ENCODE measurements around the gene ACBD4. TPM values are rescaled to one million over a fixed set of nuclear protein-coding genes. Genes with fewer than 3 reads are reported as not detected.

Gene ACBD4
- total RNA-seq, 1 experiment from 2014 or later = 1.5 TPM

DNA sequence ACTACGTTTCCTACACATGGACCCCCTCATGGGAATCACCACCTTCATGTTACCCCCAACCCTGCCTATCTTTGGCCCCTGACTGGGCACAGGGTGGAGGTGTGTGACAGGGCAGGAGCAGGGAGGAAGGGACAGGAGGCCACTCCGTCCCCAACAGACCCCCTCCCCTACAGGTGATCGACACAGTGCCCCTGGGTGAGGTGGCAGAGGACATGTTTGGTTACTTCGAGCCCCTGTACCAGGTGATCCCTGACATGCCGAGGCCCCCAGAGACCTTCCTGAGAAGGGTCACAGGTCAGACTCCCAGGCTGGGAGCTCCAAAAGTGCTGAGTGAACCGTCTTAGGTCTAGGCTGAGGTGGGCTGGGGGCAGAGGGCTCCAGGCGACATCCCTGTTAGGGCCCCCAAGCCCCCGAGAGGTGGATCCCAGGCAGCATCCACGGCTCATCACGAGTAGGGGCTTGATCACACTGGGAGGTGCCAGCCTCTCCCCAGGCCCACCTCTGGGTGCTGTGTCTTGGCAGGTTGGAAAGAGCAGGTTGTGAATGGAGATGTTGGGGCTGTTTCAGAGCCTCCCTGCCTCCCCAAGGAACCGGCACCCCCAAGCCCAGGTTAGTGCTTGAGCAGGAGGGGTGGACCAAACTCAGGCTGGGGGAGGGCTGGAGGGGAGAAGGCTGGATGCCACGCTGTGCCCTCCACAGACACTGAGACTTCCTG, 1.5 kb downstream of the ACBD4 start:
- DNase-seq (ENCODE audit: low read depth) = no peak

DNA sequence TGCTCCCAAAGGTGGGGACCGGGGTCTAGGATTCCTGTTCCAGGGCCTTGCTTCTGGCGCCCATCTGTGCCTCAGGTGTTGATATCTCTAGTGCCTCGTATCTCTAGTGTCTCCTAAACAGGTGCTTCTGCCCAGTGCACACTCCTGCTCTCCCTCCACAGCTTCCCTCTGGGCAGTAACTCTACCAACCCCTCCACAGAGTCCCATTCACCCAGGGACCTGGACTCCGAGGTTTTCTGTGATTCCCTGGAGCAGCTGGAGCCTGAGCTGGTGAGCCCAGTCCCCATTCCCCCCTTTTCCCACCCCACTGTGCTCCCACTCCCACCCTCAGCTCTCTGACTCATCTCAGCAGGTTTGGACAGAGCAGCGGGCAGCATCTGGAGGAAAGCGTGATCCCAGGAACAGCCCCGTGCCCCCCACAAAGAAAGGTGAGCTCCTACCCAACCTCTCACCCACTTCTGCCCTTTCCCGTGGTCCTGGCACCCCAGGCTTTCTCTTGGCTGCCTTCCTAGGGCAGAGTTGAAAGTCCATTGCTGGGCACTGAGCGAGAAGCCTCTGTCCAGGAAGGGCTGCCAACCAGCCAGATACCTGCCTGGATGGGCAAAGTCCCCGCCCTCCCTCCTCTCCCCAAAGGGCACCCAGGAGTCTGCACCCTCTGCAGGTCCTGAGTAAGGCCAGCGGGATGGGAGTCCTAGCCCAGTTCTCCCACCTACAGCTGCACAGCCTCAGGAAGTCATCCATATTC, 2.2 kb downstream of the ACBD4 start:
- DNase-seq (ENCODE audit: low read depth) = no peak

DNA sequence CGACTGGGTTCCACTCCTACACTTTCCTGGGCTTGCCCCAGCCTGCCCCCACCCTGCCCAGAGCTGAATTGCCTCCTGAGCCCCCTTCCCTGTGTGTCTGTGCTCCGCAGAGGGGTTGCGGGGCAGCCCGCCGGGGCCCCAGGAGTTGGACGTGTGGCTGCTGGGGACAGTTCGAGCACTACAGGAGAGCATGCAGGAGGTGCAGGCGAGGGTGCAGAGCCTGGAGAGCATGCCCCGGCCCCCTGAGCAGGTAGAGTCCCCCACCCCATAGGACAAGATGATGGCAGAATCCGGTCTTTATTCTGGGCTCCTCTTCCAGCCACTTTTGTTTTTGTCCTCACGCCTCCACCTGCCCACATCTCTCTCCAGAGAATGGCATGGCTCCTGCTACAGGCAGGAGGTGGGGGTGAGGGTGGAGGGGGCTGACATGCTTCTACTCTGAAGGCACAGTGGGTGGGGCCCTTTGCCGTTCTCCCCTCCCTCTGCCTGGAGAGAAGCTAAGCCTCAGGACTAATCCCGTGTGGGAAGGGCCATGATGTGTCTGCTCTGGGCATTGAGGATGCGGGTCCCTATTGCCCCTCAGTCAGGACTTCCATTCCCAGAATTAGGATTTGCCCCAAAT, 3.5 kb downstream of the ACBD4 start:
- DNase-seq (ENCODE audit: low read depth) = no peak

DNA sequence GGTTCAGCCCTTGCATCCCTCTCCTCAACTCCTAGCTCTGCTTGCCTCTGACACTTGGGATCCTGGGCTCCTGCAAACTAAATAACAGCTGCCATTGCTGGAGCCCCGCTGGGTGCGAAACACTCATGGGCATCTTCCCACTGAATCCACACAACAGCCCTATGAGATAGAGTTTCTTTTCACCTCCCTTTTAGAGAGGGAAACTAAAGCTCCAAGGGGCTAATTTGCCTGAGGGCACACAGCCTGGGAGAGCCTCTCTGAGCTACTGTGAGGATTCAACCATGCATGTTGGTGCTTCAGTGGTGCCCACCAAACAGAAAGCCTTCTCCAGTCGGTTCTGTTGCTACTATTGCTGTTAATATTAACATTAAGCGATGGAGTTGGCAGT, 4.0 kb downstream of the ACBD4 start:
- no peak for DNase-seq (ENCODE audit: low read depth)

DNA sequence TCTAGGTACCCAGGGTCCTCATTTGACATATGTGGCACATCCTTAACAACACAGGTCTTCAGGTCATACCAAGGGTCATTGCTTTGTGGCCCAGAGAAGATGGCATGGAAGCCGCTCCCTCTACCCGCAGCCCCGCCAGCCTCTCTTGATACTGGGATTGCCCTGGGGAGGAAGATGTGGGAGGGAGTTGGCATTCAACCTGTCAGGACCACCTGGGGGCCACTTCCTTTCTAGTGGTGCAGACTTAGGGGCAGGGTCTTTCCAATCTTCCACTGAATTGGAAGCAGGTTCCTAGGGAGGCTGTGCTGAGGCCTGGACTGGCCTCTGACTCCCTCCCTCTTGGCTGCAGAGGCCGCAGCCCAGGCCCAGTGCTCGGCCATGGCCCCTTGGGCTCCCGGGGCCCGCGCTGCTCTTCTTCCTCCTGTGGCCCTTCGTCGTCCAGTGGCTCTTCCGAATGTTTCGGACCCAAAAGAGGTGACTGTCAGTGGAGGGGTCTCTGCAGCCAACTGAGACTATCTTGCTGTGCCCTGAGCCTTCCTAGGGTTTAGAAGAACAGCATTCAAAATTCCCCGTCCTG, 7.7 kb downstream of the ACBD4 start:
- no peak for DNase-seq (ENCODE audit: low read depth)

DNA sequence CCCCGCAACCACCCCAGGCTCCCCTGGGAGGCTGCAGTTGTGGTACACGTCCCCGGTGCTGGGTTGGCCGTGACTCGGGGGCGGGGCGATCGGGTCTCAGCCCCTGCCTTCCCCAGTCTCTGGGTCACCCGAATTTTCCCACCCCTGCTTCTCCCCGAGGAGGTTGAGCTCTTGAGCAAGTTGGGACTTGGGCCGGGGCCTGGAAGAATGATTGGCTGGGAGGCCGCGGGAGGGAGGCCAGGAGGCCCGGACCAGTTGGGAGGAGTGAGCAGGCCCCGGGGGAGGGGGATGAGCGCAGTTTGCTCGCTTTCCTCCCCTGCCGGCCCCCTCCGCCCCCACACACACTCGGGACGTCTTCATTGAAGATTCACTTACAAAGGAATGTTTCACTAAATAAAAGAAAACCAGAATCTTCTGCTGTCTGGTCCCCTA, 8.3 kb downstream of the ACBD4 start:
- DNase-seq (ENCODE audit: low read depth) = no peak

DNA sequence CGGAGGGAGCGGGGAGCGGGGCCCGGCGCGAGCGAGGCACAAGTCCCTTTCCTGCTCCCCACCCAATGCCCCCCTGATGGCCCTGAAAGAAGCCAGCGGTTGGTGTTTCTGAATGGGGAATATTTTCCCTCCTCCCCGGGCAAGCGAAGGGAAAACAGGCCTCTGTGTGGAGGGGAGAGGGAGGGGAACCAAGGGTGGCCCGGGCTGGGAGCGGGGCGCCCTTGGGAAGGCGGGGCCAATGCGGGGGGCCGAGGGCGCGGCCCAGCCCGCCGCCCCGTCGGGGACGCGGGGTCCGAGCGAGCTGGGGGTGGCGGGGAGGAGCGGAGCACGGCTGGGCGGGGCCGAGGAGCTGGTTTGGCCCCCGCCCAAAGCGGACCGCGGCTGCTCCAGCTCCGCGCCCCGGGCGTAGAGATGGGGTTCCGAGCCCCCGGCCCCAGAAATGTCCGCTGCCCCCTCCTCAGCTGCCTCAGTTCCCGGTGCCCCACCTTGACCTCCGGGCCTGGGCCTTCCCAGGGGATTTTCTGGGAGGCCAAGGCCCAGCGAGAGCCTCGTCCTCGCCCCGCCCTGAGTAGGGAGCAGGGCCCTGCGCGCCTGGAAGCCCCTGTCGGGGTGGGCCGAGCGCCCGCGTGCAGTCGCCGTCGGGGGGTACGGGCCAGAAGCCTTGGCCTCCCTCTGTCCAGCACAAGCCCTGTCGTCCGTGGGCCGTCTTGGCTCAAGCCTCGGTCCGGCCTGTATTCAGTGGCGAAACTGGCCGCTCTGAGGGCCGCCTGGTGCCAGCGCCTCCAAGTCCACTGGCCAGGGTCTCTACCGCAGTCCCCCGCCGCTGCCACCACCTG, 8.9 kb downstream of the ACBD4 start:
- DNase-seq (ENCODE audit: low read depth) = no peak

DNA sequence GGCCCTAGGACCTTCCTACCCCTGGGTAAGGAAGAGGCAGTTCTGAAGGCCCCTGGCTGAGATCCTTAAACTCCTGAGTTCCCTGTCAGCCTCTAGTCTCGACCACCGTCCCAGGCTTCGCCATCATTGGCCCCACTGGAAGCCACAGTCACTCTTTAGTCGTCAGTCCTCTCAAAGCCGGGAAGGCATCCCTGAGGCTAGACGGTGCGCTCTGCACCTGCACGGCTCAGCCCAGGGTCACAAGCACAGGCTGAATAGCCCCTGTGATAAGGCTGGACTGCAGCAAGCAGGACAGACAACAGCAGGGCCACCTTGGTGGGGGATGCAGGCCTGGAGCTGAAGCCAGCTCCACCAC, 9.5 kb downstream of the ACBD4 start:
- DNase-seq (ENCODE audit: low read depth) = no peak

DNA sequence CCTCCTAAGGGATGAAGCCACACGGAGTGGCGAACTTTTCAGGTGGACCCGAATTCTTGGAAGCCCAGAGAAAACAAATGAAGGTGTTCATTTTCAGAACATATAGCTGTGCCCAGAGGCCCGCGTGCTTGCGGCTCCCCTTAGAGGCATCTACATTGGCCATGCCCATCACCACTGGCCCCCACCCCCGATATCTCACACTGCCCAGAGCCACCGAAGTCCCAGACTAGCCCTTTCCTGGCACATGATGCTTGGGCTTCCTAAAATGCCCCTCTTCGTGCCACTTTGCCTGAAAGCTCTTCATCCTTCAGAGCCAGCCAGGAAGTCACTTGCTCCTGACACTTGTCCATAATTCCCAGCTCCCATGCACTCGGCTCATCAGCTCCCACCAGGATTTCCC, 10.7 kb downstream of the ACBD4 start:
- DNase-seq (ENCODE audit: low read depth) = no peak

DNA sequence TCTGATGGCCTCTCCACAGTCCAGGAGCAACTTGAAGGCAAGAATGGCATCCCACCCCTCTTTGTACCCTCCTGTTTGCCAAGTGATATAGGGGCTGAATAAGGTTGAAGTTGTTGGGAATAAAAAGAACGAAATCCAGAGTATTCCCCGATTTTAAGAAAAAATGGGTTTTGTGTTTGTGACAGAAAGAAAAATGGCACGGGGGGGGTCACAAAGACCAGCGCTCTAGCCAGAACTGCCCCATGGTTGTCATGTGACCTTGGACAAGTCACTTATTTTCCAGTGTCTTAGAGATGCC, 11.1 kb downstream of the ACBD4 start:
- no peak for DNase-seq (ENCODE audit: low read depth)

DNA sequence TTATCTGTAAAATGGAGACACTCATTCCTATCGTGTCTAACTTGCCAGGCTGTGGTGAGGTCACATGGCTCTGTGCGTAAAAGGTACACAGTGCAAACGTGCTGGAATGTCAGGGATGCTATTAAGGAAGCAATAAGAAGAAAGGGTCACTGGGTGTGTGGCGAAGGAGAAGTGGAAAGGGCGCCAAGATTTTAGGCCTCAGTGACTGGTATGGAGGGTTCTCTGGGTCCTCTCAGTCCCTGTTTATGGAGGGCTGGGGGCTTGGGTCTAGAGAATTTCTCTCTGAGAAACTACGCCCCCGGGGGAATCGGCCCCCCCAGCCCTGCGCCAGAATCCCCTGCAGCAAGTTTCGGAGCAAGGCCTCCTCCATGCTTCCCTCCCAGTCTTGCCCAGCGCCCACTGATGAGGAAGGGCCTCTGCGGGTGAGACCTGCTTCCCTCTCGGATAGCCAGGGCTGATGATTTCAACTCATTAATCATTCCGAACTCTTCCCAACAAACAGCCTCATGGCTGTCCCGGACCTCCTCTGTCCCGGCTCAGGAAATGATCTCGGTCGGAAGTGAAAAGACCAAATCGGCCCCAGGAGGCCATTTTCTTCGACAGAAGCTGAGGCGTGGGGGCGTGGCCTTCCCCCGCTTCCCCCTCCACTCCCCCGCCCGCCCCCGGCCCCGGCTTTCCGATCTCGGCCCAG, 11.5 kb downstream of the ACBD4 start:
- peak; percentile 64 for DNase-seq (ENCODE audit: low read depth)

DNA sequence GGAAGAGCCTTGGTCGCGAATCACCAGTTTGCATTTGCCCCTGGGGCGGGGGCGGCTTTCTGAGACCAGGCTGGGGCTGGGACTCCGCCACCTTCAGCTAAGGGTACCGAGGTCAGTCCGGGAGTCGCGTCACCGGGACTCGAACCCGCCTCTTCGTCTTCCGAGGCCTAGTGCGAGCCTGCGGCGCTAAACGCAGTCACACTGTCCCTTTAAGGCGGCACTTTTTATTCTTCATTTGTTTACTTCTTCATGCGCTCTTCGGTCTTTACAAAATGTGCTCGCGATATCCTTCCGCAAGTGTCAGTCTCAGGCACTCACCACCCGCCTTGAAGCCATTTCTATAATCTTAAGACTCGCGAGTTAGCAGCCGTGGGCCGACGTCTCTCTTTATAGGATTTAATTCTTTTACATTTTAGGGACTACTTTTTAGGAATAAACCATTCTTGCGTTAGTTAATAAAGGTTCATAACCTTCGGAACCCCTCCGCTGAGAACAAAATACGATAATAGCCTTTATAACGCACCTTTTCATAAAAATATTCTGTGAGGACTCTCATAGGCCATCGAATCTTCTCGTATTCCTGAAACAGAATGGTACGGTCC, 12.2 kb downstream of the ACBD4 start:
- peak; percentile 90 for DNase-seq (ENCODE audit: low read depth)

DNA sequence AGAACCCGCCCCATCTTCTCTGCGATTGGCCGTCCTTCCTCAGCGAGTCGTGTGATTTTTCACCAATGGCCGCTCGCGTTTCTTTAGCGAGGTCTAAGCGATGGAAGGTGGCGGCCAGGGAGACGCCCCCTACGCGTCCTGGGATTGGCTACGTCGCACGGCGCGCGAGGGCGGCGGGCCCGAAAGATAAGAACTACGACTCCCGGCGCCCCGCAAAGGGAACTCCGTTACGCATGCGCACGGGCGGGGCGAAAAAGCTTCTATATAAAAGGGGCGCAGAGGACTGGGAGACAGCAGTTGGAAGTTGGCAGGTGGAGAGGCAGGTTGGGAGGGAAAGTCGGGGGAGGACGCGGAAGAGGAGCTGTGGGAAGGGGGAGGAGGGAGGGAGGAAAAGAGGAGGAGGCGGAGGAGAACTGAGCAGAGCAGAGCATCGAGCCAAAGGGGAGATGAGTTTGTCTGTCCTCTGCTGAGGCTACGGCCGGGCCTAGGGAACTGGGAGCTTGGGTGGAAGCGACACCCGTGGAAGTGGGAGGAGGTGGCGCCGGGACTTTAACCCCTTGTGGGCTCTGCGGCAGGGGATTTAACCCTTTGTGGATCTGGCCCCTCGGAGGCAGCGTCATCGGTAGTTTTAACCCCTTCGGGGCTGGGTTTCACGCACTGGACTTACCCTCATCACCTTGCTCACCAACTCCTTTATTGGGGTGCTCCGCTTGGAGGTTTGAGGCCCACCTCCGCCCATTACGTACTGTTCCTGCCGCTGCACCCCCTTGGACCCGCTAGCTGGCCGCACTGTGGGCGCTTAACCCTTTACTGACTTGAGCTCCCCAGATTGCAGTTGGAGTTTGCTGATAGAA, 12.9 kb downstream of the ACBD4 start, which contains the start of gene HEXIM1:
HEXIM1 (plus strand) TSS at position 293 of the 854 bp plus-strand sequence. CDS start 716 bp downstream, outside the sequence.
- DNase-seq (ENCODE audit: low read depth) = peak; percentile 99

DNA sequence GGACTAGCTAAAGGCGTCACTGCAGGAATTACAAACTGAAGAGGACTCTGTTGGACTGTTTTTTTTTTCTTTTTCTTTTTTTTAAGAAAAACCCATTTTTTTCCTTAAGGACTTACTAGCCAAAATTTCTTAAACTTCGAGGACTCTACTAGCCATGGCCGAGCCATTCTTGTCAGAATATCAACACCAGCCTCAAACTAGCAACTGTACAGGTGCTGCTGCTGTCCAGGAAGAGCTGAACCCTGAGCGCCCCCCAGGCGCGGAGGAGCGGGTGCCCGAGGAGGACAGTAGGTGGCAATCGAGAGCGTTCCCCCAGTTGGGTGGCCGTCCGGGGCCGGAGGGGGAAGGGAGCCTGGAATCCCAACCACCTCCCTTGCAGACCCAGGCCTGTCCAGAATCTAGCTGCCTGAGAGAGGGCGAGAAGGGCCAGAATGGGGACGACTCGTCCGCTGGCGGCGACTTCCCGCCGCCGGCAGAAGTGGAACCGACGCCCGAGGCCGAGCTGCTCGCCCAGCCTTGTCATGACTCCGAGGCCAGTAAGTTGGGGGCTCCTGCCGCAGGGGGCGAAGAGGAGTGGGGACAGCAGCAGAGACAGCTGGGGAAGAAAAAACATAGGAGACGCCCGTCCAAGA, 13.7 kb downstream of the ACBD4 start:
- DNase-seq (ENCODE audit: low read depth) = peak; percentile 86

DNA sequence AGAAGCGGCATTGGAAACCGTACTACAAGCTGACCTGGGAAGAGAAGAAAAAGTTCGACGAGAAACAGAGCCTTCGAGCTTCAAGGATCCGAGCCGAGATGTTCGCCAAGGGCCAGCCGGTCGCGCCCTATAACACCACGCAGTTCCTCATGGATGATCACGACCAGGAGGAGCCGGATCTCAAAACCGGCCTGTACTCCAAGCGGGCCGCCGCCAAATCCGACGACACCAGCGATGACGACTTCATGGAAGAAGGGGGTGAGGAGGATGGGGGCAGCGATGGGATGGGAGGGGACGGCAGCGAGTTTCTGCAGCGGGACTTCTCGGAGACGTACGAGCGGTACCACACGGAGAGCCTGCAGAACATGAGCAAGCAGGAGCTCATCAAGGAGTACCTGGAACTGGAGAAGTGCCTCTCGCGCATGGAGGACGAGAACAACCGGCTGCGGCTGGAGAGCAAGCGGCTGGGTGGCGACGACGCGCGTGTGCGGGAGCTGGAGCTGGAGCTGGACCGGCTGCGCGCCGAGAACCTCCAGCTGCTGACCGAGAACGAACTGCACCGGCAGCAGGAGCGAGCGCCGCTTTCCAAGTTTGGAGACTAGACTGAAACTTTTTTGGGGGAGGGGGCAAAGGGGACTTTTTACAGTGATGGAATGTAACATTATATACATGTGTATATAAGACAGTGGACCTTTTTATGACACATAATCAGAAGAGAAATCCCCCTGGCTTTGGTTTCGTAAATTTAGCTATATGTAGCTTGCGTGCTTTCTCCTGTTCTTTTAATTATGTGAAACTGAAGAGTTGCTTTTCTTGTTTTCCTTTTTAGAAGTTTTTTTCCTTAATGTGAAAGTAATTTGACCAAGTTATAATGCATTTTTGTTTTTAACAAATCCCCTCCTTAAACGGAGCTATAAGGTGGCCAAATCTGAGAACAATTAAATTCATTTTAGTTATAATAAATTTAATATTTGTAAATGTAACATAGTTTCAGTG, 14.5 kb downstream of the ACBD4 start:
- peak; percentile 64 for DNase-seq (ENCODE audit: low read depth)

DNA sequence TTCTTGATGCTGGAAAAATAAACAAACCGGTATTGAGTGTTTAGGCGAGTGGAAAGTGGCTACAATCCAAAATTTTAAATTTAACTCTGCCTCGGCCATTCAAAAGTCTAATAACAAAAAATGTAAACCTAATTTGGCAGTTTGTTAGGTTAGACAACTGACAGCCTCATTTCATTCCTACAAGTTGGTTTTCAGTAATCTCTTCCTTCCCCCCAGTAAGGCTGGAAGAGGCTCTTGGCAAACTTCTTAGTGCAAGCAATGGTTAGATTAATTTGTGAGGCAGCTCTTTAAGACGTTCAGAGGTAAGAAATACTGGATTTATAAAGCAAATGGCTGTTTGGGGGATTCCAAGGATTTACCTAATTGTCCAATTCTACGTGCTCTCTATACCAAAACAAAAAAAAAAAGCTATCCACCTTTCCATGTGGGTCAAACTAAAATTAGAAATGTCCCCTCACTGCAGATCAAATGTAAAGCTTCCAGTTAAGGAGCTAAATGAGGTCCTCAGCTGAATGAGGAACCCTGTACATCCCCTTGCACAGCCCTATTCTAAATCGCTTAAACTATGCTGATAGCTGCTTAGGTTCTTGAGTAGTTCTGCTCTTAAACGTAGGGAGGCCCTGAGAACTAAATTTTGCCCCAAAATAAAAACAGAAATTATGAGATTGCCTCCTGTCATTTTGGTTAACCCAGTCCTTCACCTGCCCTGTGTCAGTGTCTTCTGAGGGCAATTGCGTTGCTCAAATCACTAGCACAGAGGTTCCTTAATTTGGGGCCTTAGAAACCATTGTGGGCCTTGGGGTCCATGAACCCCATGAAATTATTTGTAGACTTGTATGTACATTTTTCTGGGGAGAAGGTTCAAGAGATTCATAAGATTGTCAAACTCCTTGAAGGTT, 15.7 kb downstream of the ACBD4 start:
- DNase-seq (ENCODE audit: low read depth) = peak; percentile 24

DNA sequence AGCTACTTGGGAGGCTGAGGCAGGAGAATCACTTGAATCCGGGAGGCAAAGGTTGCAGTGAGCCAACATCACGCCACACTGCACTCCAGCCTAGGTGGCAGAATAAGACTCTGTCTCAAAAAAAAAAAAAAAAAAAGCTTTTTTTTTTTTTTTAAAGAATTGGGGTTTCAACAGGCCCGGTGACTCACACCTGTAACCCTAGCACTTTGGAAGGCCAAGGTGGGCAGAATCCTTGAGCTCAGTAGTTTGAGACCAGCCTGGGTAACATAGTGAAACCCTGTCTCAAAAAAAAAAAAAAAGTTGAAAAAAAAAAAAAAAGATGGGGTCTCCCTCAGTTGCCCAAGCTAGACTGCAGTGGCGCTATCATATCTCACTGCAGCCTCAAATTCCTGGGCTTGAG, 19.5 kb downstream of the ACBD4 start:
- peak; percentile 34 for DNase-seq (ENCODE audit: low read depth)

Measured in M059J (cell line).